ENCODE data around the gene SPATA33.
A peak's percentile ranks its signal among the peaks of the same experiment; 100 is the strongest.

The SPATA33 gene

DNA sequence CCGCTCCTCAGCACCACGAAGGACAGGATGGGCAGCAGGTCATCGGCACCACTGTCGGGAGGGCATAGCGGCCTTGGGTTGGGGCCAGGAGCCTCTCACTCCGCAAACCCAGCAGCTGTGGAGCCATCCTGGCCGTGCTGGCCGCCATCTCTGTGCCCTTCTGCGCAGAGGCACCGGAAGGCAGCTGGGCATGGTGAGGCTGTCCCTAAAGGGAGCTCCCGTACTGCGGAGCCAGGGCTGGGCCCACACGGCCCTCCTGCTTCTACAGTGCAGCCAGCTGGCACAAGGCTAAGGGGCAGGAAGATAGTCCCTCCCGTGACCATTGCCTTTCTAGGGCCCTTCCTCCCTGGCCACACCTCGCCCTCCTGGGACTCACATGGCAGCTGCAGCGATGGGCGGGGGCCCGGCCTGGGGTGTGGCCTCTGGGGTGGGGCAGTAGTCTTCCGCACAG is 50.9 kb downstream of the SPATA33 start:
- TF ChIP-seq, protein P1, sequence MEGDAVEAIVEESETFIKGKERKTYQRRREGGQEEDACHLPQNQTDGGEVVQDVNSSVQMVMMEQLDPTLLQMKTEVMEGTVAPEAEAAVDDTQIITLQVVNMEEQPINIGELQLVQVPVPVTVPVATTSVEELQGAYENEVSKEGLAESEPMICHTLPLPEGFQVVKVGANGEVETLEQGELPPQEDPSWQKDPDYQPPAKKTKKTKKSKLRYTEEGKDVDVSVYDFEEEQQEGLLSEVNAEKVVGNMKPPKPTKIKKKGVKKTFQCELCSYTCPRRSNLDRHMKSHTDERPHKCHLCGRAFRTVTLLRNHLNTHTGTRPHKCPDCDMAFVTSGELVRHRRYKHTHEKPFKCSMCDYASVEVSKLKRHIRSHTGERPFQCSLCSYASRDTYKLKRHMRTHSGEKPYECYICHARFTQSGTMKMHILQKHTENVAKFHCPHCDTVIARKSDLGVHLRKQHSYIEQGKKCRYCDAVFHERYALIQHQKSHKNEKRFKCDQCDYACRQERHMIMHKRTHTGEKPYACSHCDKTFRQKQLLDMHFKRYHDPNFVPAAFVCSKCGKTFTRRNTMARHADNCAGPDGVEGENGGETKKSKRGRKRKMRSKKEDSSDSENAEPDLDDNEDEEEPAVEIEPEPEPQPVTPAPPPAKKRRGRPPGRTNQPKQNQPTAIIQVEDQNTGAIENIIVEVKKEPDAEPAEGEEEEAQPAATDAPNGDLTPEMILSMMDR (IDR thresholded peaks at IDR 0.05; ENCODE audit: control insufficient read depth, extremely low read depth, insufficient read depth), result no peak

DNA sequence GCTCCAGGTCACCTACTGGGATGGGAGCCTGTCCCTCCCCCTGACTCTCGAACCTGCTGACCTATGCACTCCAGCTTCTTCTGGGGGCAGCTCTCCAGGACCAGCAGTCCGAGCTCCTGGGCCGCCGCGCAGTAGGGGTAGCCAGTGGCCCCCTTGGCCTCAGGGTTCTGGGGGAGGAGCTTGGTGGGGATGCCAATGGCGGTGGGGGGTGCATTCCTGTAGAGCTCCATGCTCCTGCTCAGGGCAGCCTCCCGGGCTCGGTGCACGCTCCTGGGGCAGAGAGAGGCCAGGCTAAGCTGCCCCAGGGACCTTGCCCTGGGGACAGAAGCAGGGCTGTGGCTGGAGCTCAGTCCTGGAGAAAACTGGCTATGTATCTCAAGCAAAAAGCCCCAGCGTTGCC is 51.5 kb downstream of the SPATA33 start:
- TF ChIP-seq, protein P1 (IDR thresholded peaks at IDR 0.05; ENCODE audit: control insufficient read depth, extremely low read depth, insufficient read depth), result no peak
- no peak for DNase-seq (ENCODE audit: low read depth)
- H3K4me3 ChIP-seq (ENCODE audit: low read depth, low read length), result no peak overlapping the region

More for the DNA sequence above, 50.9 kb downstream of the SPATA33 start:
- no peak for DNase-seq (ENCODE audit: low read depth)
- no peak overlapping the region for H3K4me3 ChIP-seq (ENCODE audit: low read depth, low read length)

GRCh38 chr16:89709716-89710432 is 52.2 kb downstream of the SPATA33 start:
- no peak overlapping the region for H3K4me3 ChIP-seq (ENCODE audit: low read depth, low read length)
- TF ChIP-seq, protein P1 (IDR thresholded peaks at IDR 0.05; ENCODE audit: control insufficient read depth, extremely low read depth, insufficient read depth), result no peak
- no peak for DNase-seq (ENCODE audit: low read depth)

GRCh38 chr16:89710709-89711564 is 53.3 kb downstream of the SPATA33 start:
- TF ChIP-seq, protein P1 (IDR thresholded peaks at IDR 0.05; ENCODE audit: control insufficient read depth, extremely low read depth, insufficient read depth), result no peak
- no peak for DNase-seq (ENCODE audit: low read depth)
- H3K4me3 ChIP-seq (ENCODE audit: low read depth, low read length), result no peak overlapping the region; the same call in 1 of the 2 replicates

DNA sequence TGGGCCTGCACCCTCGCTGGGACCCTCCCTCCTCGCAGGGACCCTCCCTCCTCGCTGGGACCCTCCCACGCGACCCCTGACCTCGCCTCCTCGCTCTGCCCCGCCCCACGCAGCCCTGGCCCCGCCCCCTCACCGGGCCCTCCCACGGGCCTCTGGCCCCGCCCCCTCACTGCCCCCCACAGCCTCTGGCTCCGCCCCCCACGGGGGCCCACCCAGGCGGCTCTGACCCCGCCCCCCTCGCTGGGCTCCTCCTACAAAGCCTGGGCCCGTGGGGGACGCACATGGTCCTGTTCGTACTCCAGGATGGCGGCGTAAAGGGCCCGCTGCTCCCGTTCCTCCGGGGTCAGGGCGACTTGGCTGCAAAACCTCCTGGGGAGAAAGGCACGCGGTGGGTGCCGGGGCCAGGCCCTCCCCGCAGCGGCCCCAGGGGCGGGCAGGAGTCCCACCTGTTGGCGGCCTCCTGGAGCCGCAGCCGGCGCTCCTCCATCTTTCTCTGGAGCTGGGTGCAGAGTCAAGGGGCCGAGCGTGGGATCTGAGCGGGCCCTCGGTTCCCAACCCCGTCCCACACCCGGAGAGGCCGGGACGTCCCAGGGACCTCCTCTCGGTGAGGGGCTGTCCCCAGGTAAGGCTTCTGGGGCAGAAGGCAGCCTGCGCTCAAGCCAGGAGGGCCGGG is 54.1 kb downstream of the SPATA33 start:
- DNase-seq (ENCODE audit: low read depth), result no peak

GRCh38 chr16:89712274-89712781 is 54.7 kb downstream of the SPATA33 start:
- TF ChIP-seq, protein P1 (IDR thresholded peaks at IDR 0.05; ENCODE audit: control insufficient read depth, extremely low read depth, insufficient read depth), result no peak
- DNase-seq (ENCODE audit: low read depth), result no peak
- peak overlapping the region; percentile 89 for H3K4me3 ChIP-seq (ENCODE audit: low read depth, low read length)

More for the DNA sequence above, 54.1 kb downstream of the SPATA33 start:
- H3K4me3 ChIP-seq (ENCODE audit: low read depth, low read length), result peak overlapping the region; percentile 89
- TF ChIP-seq, protein P1 (IDR thresholded peaks at IDR 0.05; ENCODE audit: control insufficient read depth, extremely low read depth, insufficient read depth), result no peak

Measured in LNCaP clone FGC (cell line).